Central memory CD8-positive, alpha-beta T cell (primary cell): ENCODE data around the gene ADGRB2.
A peak's percentile ranks its signal among the peaks of the same experiment; 100 is the strongest.

Source experiments
- ATAC-seq: fragments of 150-1000 bp; cut with Tn5 transposase; replicated peaks from 2 replicates; pipeline ENCODE4 v1.10.0; 2022; ENCODE audit warnings: mild to moderate bottlenecking, moderate FRiP score, moderate number of reproducible peaks; ENCODE audit not compliant: poor library complexity, severe bottlenecking; ENCODE audit errors: extremely low read depth
- DNase-seq, 2 donors: peaks; one replicate each; pipeline ENCODE4 v3.0.0; 2021; ENCODE audit warnings: low spot score in 2 of 2
- H3K27ac Mint-ChIP-seq: one replicate; pipeline ENCODE4 v1.8.0; 2022; ENCODE audit warnings: low read depth, mild to moderate bottlenecking, moderate library complexity, mixed read lengths
- H3K27me3 Mint-ChIP-seq: one replicate; pipeline ENCODE4 v1.8.0; 2022; ENCODE audit warnings: mixed read lengths
- H3K36me3 Mint-ChIP-seq: one replicate; pipeline ENCODE4 v1.8.0; 2022; ENCODE audit warnings: mild to moderate bottlenecking, moderate library complexity, mixed read lengths; ENCODE audit not compliant: insufficient read depth
- H3K4me1 Mint-ChIP-seq: one replicate; pipeline ENCODE4 v1.8.0; 2022; ENCODE audit warnings: mixed read lengths
- H3K4me3 Mint-ChIP-seq: one replicate; pipeline ENCODE4 v1.8.0; 2022; ENCODE audit warnings: mild to moderate bottlenecking, moderate library complexity, mixed read lengths
- H3K9me3 Mint-ChIP-seq: one replicate; pipeline ENCODE4 v1.8.0; 2022; ENCODE audit warnings: mixed read lengths

Gene ADGRB2

GRCh38 chr1:31745096-31745945 lies 18.8 kb downstream of the ADGRB2 start:
- H3K4me3 Mint-ChIP-seq = no peak overlapping the region

GRCh38 chr1:31744165-31744888 lies 19.8 kb downstream of the ADGRB2 start:
- ATAC-seq = peak; percentile 21
- no peaks in the 10 kb centered on the region for H3K36me3 Mint-ChIP-seq
- peak overlapping the region; percentile 45 for H3K4me3 Mint-ChIP-seq
- H3K4me1 Mint-ChIP-seq = peaks cover 29% of the 10 kb centered on the region
- DNase-seq = no peak
- no peaks in the 10 kb centered on the region for H3K27me3 Mint-ChIP-seq
- H3K9me3 Mint-ChIP-seq = no peaks in the 10 kb centered on the region
- peak overlapping the region; percentile 63 for H3K27ac Mint-ChIP-seq

More at GRCh38 chr1:31745096-31745945, 18.8 kb downstream of the ADGRB2 start:
- Mint-ChIP-seq H3K27ac (no peak overlapping the region), H3K4me1 (peaks cover 32% of the 10 kb centered on the region), H3K36me3 (no peaks in the 10 kb centered on the region), H3K9me3 (no peaks in the 10 kb centered on the region), H3K27me3 (no peaks in the 10 kb centered on the region)
- ATAC-seq (peak; percentile 39), DNase-seq (peak; percentile 25 to 32)

- Mint-ChIP-seq H3K27me3 (no peaks in the 10 kb centered on the region), H3K4me1 (peaks cover 34% of the 10 kb centered on the region), H3K4me3 (no peak overlapping the region), H3K36me3 (no peaks in the 10 kb centered on the region), H3K9me3 (no peaks in the 10 kb centered on the region), H3K27ac (no peak overlapping the region)
- ATAC-seq = no peak
- no peak for DNase-seq
These were observed 21.5 kb downstream of the ADGRB2 start for GRCh38 chr1:31742462-31743212.

- no peaks in the 10 kb centered on the region for H3K9me3 Mint-ChIP-seq
- no peak overlapping the region for H3K27ac Mint-ChIP-seq
- ATAC-seq (peak; percentile 35), DNase-seq (no peak)
- H3K4me1 Mint-ChIP-seq = peaks cover 11% of the 10 kb centered on the region
- H3K36me3 Mint-ChIP-seq = no peaks in the 10 kb centered on the region
- H3K27me3 Mint-ChIP-seq = no peaks in the 10 kb centered on the region
- no peak overlapping the region for H3K4me3 Mint-ChIP-seq
These were observed 24.8 kb downstream of the ADGRB2 start for GRCh38 chr1:31739346-31739745.

GRCh38 chr1:31736675-31737074 lies 27.5 kb downstream of the ADGRB2 start:
- H3K4me1 Mint-ChIP-seq = peaks cover 11% of the 10 kb centered on the region
- no peaks in the 10 kb centered on the region for H3K36me3 Mint-ChIP-seq
- H3K27me3 Mint-ChIP-seq = no peaks in the 10 kb centered on the region
- DNase-seq (no peak), ATAC-seq (peak; percentile 42)
- H3K4me3 Mint-ChIP-seq = no peak overlapping the region
- H3K9me3 Mint-ChIP-seq = no peaks in the 10 kb centered on the region
- no peak overlapping the region for H3K27ac Mint-ChIP-seq

GRCh38 chr1:31735571-31735970 lies 28.6 kb downstream of the ADGRB2 start:
- Mint-ChIP-seq H3K9me3 (no peaks in the 10 kb centered on the region), H3K36me3 (no peaks in the 10 kb centered on the region), H3K27ac (no peak overlapping the region), H3K4me3 (no peak overlapping the region), H3K4me1 (peaks cover 11% of the 10 kb centered on the region), H3K27me3 (no peaks in the 10 kb centered on the region)
- ATAC-seq (no peak), DNase-seq (no peak)

- no peak overlapping the region for H3K4me3 Mint-ChIP-seq
- no peaks in the 10 kb centered on the region for H3K27me3 Mint-ChIP-seq
- ATAC-seq (no peak), DNase-seq (no peak)
- H3K27ac Mint-ChIP-seq = no peak overlapping the region
- no peaks in the 10 kb centered on the region for H3K36me3 Mint-ChIP-seq
- peaks cover 8% of the 10 kb centered on the region for H3K4me1 Mint-ChIP-seq
- H3K9me3 Mint-ChIP-seq = no peaks in the 10 kb centered on the region
These were observed 29.5 kb downstream of the ADGRB2 start for GRCh38 chr1:31734582-31735107.

- no peaks in the 10 kb centered on the region for H3K36me3 Mint-ChIP-seq
- no peaks in the 10 kb centered on the region for H3K4me1 Mint-ChIP-seq
- ATAC-seq (no peak), DNase-seq (no peak)
- H3K4me3 Mint-ChIP-seq = no peak overlapping the region
- no peak overlapping the region for H3K27ac Mint-ChIP-seq
- H3K27me3 Mint-ChIP-seq = no peaks in the 10 kb centered on the region
- H3K9me3 Mint-ChIP-seq = no peaks in the 10 kb centered on the region
These were observed 30.5 kb downstream of the ADGRB2 start for GRCh38 chr1:31733389-31734219.

GRCh38 chr1:31732751-31733289 lies 31.3 kb downstream of the ADGRB2 start:
- Mint-ChIP-seq H3K4me1 (no peaks in the 10 kb centered on the region), H3K27ac (no peak overlapping the region), H3K9me3 (no peaks in the 10 kb centered on the region), H3K27me3 (no peaks in the 10 kb centered on the region), H3K4me3 (no peak overlapping the region), H3K36me3 (peaks cover 2% of the 10 kb centered on the region)
- ATAC-seq (no peak), DNase-seq (no peak)

GRCh38 chr1:31732343-31732742 lies 31.8 kb downstream of the ADGRB2 start:
- ATAC-seq = no peak
- no peak overlapping the region for H3K27ac Mint-ChIP-seq
- no peaks in the 10 kb centered on the region for H3K27me3 Mint-ChIP-seq
- DNase-seq = no peak
- H3K36me3 Mint-ChIP-seq = peaks cover 2% of the 10 kb centered on the region
- H3K9me3 Mint-ChIP-seq = no peaks in the 10 kb centered on the region
- no peaks in the 10 kb centered on the region for H3K4me1 Mint-ChIP-seq
- no peak overlapping the region for H3K4me3 Mint-ChIP-seq

- DNase-seq (no peak), ATAC-seq (no peak)
- H3K9me3 Mint-ChIP-seq = no peaks in the 10 kb centered on the region
- H3K4me1 Mint-ChIP-seq = no peaks in the 10 kb centered on the region
- no peak overlapping the region for H3K4me3 Mint-ChIP-seq
- H3K36me3 Mint-ChIP-seq = peaks cover 2% of the 10 kb centered on the region
- H3K27ac Mint-ChIP-seq = no peak overlapping the region
- no peaks in the 10 kb centered on the region for H3K27me3 Mint-ChIP-seq
These were observed 33.0 kb downstream of the ADGRB2 start for GRCh38 chr1:31731049-31731565.
